Brain microvascular endothelial cell (primary cell): ENCODE measurements around the gene DNAJC15.

Source experiments
- DNase-seq: peaks from one replicate; pipeline ENCODE4 v3.0.0-alpha.2; 2020
- H3K27ac ChIP-seq: fragments of 250-450 bp; sonication (Bioruptor Pico); 2 replicates; pipeline ENCODE4 v1.5.1; 2020; ENCODE audit warnings: mild to moderate bottlenecking, moderate library complexity
- H3K27me3 ChIP-seq: fragments of 250-450 bp; sonication (Bioruptor Pico); replicated peaks from 2 replicates; pipeline ENCODE4 v1.5.1; 2020; ENCODE audit warnings: mild to moderate bottlenecking
- H3K36me3 ChIP-seq: fragments of 250-450 bp; sonication (Bioruptor Pico); replicated peaks from 2 replicates; pipeline ENCODE4 v1.5.1; 2020; ENCODE audit warnings: mild to moderate bottlenecking
- H3K4me3 ChIP-seq: 2 replicates; pipeline ENCODE4 v1.5.1; 2011; ENCODE audit warnings: low read depth, mild to moderate bottlenecking, control low read depth, low read length, moderate library complexity
- CTCF ChIP-seq: IDR thresholded peaks from 2 replicates; pipeline ENCODE4 v1.5.1; 2011; ENCODE audit warnings: low read depth, mild to moderate bottlenecking, moderate library complexity, low read length, control low read depth, inconsistent platforms; ENCODE audit errors: missing control alignments
- in situ Hi-C: cut with HindIII; loops from 2 replicates; pipeline ENCODE4 v1.10.0; 2017; ENCODE audit warnings: low sequenced_read_pairs, low pct_ligation_motif_present

DNAJC15 gene

GRCh38 chr13:43079392-43079931 is 56.1 kb downstream of the DNAJC15 start:
- H3K4me3 ChIP-seq: no peak overlapping the region

GRCh38 chr13:43080199-43080598 is 56.8 kb downstream of the DNAJC15 start:
- H3K27me3 ChIP-seq: no peaks in the 10 kb centered on the region
- H3K36me3 ChIP-seq: peaks cover 4% of the 10 kb centered on the region
- no peak for TF ChIP-seq CTCF
- H3K4me3 ChIP-seq: no peak overlapping the region
- DNase-seq: no peak
- H3K27ac ChIP-seq: no peak overlapping the region
- in situ Hi-C loops: no loop called here

More at GRCh38 chr13:43079392-43079931, 56.1 kb downstream of the DNAJC15 start:
- in situ Hi-C loops: no loop called here
- DNase-seq: no peak
- Histone ChIP-seq H3K36me3 (peaks cover 4% of the 10 kb centered on the region), H3K27me3 (no peaks in the 10 kb centered on the region), H3K27ac (no peak overlapping the region)
- TF ChIP-seq CTCF: no peak

- H3K36me3 ChIP-seq: peaks cover 4% of the 10 kb centered on the region
- no peak for TF ChIP-seq CTCF
- no peaks in the 10 kb centered on the region for H3K27me3 ChIP-seq
- H3K4me3 ChIP-seq: no peak overlapping the region
- no peak overlapping the region for H3K27ac ChIP-seq
- DNase-seq: no peak
- in situ Hi-C loops: no loop called here
Measured at GRCh38 chr13:43081866-43082265, 58.5 kb downstream of the DNAJC15 start.

- H3K4me3 ChIP-seq: no peak overlapping the region
- peaks cover 4% of the 10 kb centered on the region for H3K36me3 ChIP-seq
- in situ Hi-C loops: no loop called here
- H3K27me3 ChIP-seq: no peaks in the 10 kb centered on the region
- H3K27ac ChIP-seq: no peak overlapping the region
- no peak for DNase-seq
- TF ChIP-seq CTCF: no peak
Measured at GRCh38 chr13:43083750-43084149, 60.4 kb downstream of the DNAJC15 start.

- Histone ChIP-seq H3K36me3 (no peaks in the 10 kb centered on the region), H3K4me3 (no peak overlapping the region), H3K27me3 (no peaks in the 10 kb centered on the region), H3K27ac (no peak overlapping the region)
- in situ Hi-C loops: no loop called here
- DNase-seq: no peak
- peak; percentile 32 for TF ChIP-seq CTCF
Measured at GRCh38 chr13:43085545-43085944, 62.2 kb downstream of the DNAJC15 start.

GRCh38 chr13:43086181-43086580 is 62.8 kb downstream of the DNAJC15 start:
- Histone ChIP-seq H3K27ac (no peak overlapping the region), H3K4me3 (no peak overlapping the region), H3K36me3 (no peaks in the 10 kb centered on the region), H3K27me3 (no peaks in the 10 kb centered on the region)
- TF ChIP-seq CTCF: no peak
- no peak for DNase-seq
- in situ Hi-C loops: no loop called here
